ENCODE data around the gene FARP1.

Gene FARP1

DNA sequence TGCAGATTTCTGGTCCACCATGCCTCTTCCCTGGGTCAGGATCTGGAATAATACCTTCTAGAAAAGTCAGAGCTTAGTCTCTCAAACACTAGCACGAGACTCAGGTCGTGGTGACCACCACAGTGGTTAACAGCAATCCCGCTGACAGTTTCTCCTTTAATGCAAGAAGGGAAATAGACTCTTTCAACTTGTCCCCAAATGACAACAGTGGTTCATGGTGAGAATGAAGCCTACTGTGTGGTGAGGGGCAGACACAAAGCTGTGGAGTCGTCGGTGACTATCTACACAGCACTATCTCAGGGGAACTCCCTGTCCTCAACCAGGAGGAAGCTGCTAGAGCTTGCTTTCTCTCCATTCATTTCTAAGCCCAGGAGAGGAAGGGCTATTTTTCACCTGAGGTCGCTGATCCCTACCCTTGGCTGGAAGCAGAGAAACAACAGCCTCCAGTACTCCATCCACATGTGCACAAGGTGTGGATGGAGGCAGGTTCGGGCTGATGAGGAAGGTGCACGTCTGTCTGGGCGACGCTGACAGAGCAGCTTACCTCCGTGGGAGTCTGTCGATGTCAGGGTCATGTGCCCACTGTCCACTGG lies 361.6 kb downstream of the FARP1 start:
- no peak for DNase-seq (ENCODE audit: low read depth in 3 of 3)
